ENCODE results near the gene ITGA8.
A peak's percentile ranks its signal among the peaks of the same experiment; 100 is the strongest.
"Not testable (repeated sequence)": the region's sequence is repeated elsewhere in the genome, so short reads cannot be mapped to it uniquely, and the experiment has no call there.

The ITGA8 gene

DNA sequence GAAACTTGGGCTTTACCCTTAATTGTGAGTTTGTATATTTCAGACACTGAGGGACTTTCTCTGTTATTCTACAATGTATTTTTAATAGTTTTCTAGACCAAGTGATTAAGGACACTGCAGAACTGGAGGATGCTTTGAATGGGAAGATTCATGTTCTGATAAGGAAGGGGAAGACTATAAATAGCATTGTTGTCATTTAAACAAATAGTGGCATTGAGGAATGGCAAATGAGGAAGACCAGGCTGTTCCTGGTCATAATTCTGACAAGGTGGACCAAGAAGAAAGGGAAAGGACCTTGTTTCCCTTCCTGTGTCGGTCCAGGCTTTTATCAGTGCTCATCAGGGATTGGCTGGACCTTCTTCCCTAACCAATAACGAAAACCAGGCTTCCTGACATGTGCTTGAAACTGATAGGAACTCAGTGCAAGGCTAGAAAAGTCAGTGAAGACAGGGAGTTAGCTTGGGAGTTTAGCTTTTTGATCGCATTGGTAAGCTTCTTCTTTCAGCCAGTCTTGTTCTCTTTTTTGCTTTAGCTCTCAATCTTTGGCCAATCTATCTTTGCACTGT lies 116.2 kb downstream of the ITGA8 start:
- no peak for DNase-seq

- DNase-seq: no peak
These were observed 117.9 kb downstream of the ITGA8 start for GRCh38 chr10:15601819-15602218.

DNA sequence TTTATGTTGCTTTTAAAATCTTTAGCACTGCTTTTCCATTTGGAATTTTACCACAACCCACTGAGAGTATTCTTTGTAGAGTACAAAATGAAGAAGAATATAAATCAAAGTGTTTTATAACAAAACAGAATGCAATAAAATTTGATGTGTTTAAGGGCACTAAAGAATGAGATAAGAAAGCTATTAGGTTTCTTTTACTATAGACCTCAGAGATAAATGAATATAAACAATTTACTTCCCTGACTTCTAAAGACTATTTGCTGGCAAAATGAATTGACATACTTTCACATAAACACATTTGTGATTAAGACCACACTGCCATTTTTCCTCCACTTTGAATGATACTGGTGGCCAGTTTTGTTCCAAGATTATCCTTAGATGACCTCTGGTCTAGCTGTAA lies 124.5 kb downstream of the ITGA8 start:
- no peak for DNase-seq

GRCh38 chr10:15591937-15592336 lies 127.8 kb downstream of the ITGA8 start:
- DNase-seq: no peak

GRCh38 chr10:15591431-15591830 lies 128.3 kb downstream of the ITGA8 start:
- no peak for DNase-seq

- DNase-seq: no peak
These were observed 130.8 kb downstream of the ITGA8 start for GRCh38 chr10:15588635-15589508.

GRCh38 chr10:15588151-15588550 lies 131.6 kb downstream of the ITGA8 start:
- no peak for DNase-seq

DNA sequence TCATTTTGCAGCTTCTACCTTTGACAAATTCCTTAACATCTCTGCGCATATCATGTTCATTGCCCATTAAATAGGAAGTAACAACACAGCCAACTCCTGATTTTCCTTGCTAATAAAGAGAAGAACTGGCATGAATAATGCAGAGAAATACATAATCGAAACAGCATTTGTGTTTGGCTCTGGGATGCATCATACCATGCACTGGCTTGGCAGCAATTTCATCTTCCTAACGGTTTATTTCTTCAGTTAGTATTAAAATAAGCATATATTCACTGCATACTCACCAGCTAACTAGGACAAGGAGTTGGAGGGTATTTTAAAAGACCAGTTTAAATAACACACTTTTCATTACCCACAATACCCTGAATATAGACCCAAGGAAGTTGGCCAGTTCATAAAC lies 132.5 kb downstream of the ITGA8 start:
- no peak for DNase-seq

- peak; percentile 5 to 11 for DNase-seq
These were observed 134.4 kb downstream of the ITGA8 start for GRCh38 chr10:15585303-15585715.

DNA sequence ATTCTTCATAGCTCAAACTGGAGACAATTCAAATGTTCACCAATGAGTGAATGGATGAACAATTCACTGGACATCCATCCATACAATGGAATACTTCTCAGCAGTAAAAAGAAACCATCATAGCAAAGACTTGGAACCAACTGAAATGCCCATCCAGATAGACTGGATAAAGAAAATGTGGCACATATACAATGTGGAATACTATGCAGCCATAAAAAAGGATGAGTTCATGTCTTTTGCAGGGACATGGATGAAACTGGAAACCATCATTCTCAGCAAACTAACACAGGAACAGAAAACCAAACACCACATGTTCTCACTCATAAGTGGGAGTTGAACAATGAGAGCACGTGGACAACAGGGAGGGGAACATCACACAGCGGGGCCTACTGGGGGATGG lies 136.8 kb downstream of the ITGA8 start:
- not testable (repeated sequence) for DNase-seq

GRCh38 chr10:15579605-15580004 lies 140.1 kb downstream of the ITGA8 start:
- DNase-seq: no peak

- no peak for DNase-seq
These were observed 147.1 kb downstream of the ITGA8 start for GRCh38 chr10:15572531-15573045.

DNA sequence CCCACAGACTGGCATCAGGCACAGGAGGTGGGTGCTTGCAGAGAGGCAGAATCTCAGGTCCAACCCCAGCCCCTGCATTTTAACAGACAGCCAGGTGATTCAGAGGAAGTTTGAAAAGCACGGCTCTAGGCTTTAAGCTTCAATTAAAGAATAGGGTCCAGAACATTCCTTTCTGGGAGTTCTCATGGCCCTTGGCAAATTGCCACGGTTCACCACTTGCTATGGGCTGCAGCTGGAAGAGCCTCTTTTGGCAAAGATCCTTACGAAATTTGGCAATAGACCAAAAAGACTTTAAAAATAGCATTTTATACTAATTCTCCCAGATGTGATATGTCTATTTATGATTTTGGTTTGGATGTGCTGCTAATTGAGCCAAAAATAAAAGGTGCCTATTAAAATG lies 148.1 kb downstream of the ITGA8 start:
- no peak for DNase-seq

GRCh38 chr10:15570738-15571339 lies 148.9 kb downstream of the ITGA8 start:
- DNase-seq: no peak

GRCh38 chr10:15567952-15568351 lies 151.8 kb downstream of the ITGA8 start:
- no peak for DNase-seq

DNA sequence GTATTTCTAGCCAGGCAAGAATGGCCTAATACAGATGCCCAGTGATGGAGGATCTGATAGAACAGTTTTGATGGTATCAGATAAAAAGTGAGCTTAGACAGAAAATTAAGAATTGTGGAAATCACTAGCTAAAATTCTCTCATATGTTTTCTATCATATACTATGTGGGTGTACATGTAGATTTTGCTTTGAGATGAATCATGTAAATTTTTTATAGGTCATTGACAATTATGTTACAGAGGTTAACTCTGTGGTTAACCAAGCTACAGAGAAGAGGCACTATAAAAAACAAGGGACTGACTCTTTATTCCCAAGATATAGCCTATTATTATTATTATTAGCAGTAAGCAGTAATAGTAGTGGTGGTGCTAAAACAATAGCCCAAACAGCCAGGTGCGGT lies 156.5 kb downstream of the ITGA8 start:
- DNase-seq: no peak

GRCh38 chr10:15562578-15562977 lies 157.1 kb downstream of the ITGA8 start:
- no peak for DNase-seq

DNA sequence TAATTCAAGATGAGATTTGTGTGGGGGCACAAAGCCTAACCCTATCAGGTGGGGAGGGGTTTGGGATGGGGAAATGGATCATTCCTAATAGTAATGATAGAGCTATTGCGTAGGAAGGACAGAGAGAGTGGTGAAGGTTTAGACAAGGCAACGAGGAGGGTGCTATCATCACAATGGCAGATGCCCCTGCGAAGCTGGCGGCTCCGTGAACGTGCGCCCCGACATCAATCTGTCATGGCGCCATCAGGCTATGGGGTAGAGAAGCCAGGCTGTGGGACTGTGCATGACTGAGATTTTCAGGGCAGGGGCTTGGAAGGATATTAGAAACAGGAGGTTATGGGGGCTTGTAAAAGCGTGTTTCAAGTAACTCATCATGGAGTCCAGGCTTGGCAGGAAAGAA lies 157.6 kb downstream of the ITGA8 start:
- no peak for DNase-seq

DNA sequence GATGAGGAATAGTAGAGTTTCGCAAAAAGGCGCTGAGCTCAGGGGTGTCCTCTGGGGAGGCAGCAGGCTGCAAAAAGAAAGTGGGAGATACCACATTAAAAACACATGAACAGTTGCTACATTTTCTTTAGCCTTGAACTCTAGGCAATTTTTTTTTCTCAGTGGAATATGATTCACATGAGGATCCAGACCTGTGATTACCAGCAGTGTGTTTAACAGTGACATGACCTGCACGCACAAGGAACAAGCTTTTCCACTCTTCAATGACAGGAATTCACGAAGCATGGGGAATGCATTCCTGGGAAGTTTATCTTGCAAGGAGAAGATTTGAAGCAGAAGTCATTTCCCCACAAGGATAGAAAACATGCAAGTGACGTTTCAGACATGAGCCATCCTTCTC lies 161.6 kb downstream of the ITGA8 start:
- DNase-seq: no peak

GRCh38 chr10:15557168-15557567 lies 162.6 kb downstream of the ITGA8 start:
- DNase-seq: not testable (repeated sequence)

DNA sequence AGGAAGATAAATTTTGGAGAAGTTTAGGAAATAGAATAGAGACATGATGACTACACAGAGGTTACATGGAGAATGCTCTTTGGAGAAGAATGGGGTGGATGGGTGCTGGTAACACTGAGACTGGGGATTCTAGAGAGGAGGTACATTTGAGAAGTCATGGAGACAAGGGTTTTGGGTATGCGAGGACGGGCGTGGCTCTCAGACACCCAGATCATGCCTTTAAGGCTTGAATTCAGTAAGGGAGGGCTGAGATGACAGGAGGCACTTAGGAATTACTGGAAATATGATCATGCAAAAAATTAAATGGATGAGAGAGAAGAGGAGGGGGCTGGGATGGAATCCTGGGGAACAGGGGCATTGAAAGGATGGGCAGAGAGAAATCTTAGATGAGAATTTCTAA lies 168.8 kb downstream of the ITGA8 start:
- no peak for DNase-seq

DNA sequence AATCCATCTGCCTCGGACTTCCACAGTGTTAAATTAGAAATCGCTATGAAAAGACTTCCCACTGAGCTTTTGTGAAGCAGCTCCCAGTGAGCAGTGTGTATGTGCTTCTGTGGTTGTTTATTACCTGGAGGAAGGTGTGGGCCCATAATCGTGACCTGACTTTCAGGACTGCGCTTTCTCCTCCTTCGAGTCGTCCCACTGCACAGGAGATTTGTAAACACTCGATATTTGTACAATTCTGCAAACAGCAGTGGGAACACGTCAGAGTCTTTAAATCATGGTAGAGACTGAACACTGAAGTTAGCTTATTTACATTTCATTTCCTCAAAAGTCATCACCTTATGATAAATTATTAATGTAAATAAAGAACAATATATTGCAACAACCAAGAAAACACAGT lies 171.4 kb downstream of the ITGA8 start:
- DNase-seq: no peak

GRCh38 chr10:15546606-15547005 lies 173.1 kb downstream of the ITGA8 start:
- no peak for DNase-seq

- no peak for DNase-seq
These were observed 173.8 kb downstream of the ITGA8 start for GRCh38 chr10:15545884-15546283.
